Measurements from ENCODE around the gene ATRX.
"Not testable (repeated sequence)": the region's sequence is repeated elsewhere in the genome, so short reads cannot be mapped to it uniquely, and the experiment has no call there.

The ATRX gene

DNA sequence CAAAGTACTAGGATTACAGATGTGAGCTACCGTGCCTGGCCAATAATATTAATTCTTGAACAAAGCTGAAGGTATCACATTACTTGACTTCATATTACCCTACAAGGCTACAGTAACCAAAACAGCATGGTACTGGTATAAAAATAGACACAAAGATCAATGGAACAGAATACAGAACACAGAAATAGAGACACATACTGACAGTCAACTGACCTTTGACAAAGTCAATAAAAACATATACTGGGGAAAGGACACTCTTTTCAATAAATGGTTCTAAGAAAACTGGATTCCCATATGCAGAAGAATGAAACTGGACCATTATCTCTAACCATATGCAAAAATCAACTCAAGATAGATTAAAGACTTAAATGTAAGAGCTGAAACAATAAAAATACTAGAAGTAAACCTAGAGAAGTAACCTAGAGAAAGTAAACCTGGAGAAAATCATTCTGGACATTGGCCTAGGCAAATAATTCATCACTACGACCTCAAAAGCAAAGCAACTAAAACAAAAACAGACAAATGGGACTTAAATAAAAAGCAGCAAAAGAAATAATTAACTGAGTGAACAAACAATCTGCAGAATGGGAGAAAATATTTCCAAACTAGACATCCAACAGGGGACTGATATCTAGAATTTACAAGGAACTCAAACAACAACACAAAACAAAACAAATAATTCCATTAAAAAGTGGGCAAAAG lies 182.2 kb downstream of the ATRX start:
- no peak for DNase-seq

DNA sequence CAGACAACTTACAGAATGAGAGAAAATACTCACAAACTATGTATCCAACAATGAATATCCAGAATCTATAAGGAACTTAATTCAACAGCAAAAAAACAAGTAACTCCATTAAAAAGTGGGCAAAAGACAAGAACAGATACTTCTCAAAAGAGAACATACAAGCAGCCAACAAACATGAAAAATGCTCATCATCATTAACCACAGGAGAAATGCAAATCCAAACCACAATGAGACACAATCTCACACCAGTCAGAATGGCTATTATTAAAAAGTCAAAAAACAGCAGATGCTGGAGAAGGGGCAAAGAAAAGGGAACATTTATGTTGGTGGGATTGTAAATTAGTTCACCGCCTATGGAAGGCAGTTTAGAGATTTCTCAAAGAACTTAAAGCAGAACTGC lies 188.5 kb downstream of the ATRX start:
- no peak for DNase-seq

DNA sequence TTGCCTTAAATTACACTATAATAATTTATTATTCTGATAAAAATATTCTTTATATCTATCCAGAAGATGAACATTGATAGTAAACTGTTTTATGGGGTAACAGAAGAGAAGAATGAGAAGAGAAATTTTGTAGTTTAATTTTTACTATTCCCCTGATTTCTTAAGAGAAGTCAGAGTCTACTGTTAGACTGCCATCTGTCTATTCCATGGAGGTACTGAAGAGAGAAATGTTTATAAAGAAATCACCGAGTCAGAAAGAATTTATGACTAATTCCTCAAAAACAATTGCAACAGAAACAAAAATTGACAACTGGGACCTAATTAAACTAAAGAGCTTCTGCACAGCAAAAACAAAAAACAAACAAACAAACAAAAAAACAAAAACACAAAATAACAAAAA lies 188.9 kb downstream of the ATRX start:
- no peak for DNase-seq

DNA sequence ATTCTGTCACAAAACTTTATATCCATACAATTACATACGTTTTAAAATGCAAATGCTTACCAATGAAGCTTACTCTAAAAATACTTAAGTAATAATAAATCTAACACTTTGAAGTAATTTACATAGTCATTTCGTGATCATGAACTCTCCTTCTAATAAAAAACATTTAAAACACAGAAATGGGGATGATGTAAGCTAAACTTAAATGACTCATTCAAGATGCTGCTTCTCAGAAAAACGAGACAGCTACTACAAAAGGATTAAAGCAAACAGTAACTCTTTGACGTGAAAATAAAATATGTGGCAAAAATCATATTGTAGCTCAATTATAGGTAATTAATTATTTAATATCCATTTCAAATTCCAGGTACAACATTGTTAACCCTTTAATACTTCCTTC lies 190.2 kb downstream of the ATRX start:
- no peak for DNase-seq

DNA sequence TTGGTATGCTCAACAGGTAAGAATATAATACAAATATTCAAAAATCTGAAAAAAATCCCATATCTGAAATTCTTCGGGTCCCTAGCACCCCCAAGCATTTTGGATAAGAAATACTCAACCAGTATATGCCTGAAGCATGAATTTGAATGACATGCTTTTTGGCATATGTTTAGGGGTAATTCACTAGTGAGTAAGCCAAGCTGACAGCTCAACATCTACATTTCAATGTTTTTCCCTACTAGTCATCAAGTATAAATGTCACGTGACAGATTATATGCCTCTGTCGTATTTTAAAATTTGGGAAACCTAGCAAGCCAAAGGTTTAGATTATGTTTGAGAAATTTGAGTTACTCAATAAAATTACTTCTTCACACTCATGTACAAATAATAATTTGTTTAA lies 213.7 kb downstream of the ATRX start:
- no peak for DNase-seq

DNA sequence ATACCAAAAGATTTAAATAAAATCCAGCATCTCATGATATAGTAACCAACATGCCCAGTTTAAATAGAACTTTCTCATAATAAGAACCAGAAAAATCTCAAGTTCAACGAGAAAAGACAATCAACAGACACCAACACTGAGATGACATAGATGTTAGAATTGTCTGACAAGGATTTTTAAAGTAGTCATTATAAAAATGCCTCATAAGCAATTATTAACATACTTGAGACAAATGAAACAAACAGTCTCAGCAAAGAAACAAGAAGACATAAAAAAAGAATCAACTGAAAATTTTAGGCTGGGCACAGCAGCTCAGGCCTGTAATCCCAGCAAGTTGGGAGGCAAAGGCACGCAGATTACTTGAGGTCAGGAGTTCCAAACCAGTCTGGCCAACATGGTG lies 220.7 kb downstream of the ATRX start:
- no peak for DNase-seq

DNA sequence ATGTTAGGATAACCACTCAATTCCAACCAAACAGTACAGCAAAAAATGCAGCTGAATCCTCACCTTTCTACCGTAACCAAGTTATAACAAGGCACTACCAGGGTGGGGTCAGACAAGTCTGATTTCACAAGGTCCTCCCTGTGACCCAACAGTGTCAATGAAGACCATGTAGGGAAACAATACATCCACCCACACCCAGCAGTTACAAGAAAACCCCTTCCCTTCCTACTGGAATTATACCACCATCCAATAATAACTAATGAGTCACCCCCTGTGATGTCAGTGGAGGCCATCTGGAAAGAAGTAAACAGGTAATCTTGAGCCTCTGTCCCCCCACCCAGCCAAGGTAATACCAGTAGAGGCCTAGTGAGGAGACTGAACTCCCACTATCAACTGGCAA lies 221.2 kb downstream of the ATRX start:
- no peak for DNase-seq

DNA sequence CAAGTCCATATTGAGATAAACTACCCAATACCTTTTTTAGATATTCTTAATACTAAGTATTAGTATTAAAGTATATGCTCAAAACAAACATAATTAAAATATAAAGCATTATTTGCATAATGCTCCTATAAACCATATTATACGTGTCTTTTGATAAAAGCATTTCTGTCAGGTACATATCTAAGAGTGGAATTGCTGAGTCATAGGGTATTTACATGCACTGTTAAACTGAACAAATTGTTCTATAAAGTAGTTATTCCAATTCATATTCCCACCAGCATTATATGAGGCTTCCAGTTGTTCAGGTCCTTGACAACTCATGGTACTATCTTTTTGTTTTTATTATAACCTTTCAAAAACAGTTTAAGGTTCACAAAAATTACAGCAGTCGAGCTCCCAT lies 224.6 kb downstream of the ATRX start:
- DNase-seq: no peak

DNA sequence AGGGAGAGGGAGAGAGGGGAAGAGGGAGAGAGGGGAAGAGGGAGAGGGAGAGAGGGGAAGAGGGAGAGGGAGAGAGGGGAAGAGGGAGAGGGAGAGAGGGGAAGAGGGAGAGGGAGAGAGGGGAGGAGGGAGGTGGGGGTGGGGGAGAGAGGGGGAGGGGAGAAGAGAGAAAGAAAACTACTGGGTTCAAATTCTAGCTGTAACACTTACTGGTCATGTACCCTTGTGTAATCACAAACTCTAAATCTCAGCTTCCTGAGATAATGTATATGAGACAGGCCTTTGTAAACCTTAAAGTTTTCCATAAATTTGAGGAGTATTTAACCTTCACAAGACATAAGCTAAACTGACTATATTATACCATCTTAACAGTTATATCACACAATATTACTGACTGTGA lies 229.7 kb downstream of the ATRX start:
- no peak for DNase-seq

DNA sequence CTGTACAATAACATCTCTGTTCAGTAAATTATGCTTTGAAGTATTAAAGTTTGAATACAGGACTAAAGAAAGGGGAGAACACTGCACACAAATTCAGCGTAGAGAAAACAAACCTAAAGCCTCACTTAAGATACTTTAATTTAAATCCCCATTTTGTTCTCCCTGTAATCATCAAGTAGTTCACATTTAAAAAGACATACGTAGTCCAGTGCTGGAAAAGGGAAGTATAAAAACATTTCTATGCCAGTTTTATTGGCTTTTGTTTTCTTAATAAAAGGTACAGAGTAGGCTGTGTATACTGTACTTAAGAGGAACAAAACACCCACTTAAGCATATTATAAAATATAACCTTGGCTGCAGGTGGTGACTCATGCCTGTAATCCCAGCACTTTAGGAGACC lies 237.3 kb downstream of the ATRX start:
- DNase-seq: no peak

DNA sequence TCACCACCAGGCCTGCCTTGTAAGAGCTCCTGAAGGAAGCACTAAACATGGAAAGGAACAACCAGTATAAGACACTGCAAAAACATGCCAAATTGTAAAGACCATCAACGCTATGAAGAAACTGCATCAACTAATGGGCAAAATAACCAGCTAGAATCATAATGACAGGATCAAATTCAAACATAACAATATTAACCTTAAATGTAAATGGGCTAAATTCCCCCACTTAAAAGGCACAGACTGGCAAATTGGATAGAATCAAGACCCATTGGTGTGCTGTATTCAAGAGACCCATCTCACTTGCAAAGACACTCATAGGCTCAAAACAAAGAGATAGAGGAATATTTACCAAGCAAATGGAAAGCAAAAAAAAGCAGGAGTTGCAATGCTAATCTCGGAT lies 246.2 kb downstream of the ATRX start:
- DNase-seq: not testable (repeated sequence)

DNA sequence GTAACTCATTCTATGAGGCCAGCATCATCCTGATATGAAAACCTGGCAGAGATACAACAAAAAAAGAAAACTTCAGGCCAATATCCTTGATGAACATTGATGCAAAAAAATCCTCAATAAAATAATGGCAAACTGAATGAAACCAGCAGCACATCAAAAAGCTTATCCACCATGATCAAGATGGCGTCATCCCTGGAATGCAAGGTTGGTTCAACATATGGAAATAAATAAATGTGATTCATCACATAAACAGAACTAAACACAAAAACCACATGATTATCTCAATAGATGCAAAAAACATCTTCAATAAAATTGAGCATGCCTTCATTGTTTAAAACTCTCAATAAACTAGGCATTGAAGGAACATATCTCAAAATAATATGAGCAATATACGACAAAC lies 254.8 kb downstream of the ATRX start:
- DNase-seq: not testable (repeated sequence)

DNA sequence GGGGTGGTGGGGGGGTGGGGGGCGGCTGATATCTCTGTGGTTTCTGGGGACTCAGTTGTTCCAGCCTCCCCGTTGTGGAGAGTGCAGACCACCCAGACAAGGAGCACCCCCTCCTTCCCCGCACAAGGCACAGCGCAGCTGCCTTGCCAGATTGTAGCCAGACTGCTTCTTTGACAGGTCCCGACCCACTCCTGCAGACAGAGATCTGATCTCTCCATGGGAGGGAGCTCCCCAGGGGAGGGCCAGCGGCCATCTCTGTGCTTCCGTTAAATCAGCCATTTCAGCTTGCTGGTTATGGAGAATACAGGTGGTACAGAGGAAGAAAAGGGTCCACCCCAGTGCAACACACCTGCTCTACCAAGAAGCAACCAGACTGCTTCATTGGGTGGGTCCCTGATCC lies 258.0 kb downstream of the ATRX start:
- no peak for DNase-seq

DNA sequence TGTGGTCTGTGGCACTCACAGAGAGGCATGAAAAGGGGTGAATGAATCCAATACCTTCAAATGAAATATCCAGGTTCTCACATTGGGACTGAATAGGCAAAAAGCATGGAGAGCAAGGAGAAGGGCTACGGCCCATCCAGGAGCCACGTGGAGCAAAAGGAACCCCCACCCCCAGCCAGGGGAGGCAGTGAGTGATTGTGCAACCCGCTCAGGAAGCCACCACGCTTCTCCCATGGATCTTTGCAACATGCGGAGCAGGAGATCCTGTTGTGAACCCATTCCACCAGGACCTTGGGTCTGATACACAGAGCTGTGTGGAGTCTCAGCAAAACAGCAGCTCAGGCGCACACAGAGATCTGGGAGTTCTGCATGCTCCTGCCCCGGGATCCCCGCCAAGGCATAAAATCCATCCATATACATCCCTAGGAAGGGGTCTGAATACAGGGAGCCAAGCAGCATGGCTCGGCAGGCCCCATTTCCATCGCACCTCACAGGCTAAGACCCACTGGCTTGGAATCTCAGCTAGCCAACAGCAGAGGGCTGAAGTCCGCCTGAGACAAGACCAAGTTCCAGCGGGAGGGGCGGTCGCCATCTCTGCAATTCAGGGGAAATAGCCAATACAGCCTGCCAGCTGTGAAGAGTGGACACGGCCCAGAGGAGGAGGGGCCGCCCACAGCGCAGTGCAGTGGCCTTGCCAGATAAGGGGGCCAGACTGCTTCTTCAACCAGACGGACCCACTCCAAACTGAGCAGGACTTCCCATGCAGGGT lies 258.6 kb downstream of the ATRX start:
- DNase-seq: no peak

DNA sequence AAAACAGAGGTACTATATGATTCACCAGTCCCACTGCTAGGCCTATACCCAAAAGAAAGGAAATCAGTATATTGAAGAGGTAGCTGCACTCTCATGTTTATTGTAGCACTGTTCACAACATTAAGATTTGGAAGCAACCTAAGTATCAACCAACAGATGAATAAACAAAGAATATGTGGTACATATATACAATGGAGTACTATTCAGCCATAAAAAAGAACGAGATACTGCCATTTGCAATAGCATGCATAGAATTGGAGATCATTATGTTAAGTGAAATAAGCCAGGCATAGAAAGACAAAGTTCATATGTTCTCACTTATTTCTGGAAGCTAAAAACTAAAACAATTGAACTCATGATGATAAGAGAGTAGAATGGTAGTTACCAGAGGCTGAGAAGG lies 266.3 kb downstream of the ATRX start:
- DNase-seq: no peak

DNA sequence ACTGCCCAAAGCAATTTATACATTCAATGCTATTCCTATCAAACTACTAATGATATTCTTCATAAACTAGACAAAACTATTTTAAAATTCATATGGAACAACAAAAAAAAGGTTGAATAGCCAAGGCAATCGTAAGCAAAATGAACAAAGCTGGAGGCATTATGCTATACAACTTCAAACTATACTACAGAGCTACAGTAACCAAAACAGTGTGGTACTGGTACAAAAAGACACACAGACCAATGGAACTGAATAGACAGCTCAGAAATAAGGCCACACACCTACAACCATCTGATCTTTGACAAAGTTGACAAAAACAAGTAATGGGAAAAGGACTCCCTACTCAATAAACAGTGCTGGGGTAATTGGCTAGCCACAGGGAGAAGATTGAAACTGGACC lies 271.8 kb downstream of the ATRX start:
- no peak for DNase-seq

DNA sequence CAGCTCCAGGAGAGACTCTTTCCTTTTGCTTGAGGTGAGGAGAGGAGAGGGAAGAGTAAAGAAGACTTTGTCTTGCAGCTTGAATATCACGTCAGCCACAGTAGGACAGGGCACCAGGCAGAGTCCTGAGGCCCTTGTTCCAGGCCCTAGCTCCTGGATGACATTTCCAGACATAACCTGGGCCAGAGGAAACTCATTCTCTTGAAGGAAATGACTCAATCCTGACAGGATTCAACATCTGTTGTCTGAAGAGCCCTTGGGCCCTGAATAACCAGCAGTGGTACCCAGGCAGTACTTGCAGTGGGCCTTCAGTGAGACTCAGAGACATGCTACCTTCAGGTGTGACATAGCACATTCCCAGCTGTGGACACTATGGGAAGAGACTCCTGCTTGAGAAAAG lies 276.0 kb downstream of the ATRX start:
- DNase-seq: no peak

DNA sequence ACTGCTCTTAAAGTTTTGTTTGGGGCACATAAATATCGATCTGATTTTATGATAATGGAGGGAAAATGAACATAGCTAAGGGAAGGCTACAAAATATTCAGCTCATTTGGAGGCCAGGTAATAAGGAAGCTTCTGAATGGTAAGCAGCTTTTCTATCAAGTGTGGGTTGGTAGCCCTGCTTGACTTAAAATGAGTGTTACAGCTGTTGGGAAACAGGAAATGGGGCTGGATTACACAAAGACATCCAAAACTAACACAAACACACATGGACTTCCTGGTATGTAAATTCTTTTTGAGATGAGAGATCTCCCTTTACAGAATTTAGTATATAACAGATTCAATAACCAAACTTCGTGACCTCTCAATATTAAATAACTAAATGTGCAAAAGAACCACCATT lies 280.8 kb downstream of the ATRX start:
- no peak for DNase-seq

DNA sequence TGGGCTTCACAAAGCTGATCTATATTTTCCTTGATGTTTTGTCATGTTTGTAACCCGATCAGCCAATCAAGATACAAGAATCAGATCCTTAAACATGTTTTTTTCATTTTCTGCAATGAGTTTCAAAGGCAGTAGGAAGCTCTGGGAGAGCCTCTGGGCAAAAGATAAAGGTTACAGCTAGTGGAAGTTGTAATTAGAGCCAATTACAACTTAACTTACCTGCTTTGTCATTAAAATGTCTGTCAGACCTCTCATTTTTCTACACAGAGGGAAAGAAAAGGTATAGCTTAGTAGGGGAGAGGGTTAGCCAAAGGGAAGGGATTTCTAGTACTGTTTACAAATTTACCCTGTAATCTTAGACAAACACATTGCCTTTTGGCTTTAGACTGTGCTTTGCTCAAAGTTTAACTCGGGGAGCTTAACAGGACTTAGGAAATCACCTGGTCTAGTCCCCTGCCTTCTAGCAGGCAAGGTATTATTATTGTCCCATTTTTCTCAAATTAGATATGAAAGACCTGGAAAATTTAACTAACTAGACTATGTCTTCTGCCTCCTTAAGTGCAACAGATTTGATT lies 283.0 kb downstream of the ATRX start:
- no peak for DNase-seq

DNA sequence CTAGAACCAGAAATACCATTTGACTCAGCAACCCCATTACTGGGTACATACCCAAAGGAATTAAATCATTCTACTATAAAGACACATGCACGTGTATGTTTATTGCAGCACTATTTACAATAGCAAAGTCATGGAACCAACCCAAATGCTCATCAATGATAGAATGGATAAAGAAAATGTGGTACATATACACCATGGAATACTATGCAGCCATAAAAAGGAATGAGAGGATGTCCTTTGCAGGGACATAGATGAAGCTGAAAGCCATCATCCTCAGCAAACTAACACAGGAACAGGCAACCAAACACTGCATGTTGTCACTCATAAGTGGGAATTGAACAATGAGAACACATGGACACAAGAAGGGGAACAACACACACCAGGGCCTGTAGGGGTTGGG lies 285.9 kb downstream of the ATRX start:
- not testable (repeated sequence) for DNase-seq

DNA sequence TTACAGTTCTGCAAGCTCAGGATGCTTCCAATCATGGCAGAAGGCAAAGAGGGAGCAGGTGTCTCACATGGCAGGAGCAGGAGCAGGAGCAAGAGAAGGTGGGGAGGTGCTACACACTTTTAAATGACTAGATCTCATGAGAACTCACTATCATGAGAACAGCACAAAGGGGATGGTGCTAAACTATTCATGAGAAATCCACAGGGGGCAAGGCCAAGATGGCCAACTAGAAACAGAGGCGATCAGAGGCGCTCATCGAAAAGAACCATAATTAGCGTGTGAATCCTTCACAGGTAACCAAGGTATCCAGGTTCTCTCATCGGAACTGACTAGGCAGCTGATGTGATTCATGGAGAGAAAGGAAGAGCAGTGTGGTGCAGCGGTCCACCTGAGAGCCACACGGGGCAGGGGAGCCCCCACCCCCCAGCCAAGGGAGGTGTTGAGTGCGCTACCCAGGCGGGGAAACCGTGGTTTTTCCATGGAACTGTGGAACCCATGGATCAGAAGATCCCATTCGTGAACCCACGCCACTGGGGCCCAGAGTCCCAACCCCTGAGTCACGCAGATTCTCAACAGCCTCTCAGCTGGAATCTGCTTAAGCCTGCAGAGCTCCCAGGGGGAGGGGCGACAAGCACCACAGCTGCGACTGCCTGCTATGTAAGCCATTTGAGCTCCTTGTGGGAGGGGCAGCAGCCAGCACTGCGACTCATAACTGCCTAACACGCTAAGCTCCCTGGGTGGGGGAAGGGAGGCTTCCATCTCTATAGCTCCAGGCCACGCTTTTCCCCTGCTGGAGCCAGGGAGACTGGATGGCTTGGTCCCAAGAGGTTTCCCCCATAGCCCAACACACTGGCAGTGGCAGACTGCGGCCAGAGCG lies 292.1 kb downstream of the ATRX start:
- DNase-seq: no peak

DNA sequence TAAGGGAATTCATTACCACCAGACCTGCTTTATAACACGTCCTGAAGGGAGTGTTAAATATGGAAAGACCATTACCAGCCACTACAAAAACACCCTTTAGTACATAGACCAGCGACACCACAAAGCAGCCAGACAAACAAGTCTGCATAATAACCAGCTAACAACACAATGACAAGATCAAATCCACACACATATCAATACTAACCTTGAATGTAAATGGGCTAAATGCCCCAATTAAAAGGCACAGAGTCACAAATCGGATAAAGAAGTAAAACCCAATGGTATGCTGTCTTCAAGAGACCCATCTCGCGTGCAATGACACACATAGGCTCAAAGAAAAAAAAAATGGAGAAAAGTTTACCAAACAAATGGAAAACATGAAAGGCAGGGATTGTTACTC lies 302.0 kb downstream of the ATRX start:
- DNase-seq: no peak

DNA sequence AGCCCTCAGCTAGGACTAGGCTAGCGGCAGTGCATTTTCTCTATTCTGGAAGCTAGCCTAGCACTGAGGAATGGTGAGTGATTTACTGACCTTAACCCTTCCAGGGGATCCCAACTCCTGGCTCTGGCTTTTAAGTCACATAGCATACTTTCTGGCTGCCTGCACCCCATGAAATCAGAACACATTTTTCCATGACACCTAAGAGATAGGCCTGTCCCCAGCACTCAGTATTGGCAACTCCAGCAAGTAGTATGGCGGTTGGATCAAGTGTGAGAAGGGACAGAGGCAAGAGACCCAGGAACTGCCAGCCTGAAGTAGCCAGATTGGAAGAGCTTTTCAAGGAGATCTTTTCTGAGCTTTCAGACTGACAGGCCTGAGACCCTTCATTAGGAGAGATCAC lies 330.6 kb downstream of the ATRX start:
- DNase-seq: no peak
